Esophagus mucosa (tissue), 1 donor: ENCODE measurements around the gene FZD7. TPM values are rescaled to one million over a fixed set of nuclear protein-coding genes. Genes with fewer than 3 reads are reported as not detected.

Experiments used
- ATAC-seq: fragments of 200-7000 bp; cut with Tn5 transposase; one replicate; pipeline ENCODE4 v1.9.1; 2020
- total RNA-seq: library from RNA; stranded (reverse); gene quantifications from one replicate; pipeline ENCODE4 v1.2.4, GENCODE V29; 2023
- donor health status: DM: yes; HTN: yes; CAD: no.

Gene FZD7
- total RNA-seq, 1 donor from 2014 or later = 3.0 TPM

GRCh38 chr2:202069170-202070067 lies 35.8 kb downstream of the FZD7 start:
- no peak for ATAC-seq

- ATAC-seq = no peak
Observed at GRCh38 chr2:202071107-202071506, 37.5 kb downstream of the FZD7 start.

- no peak for ATAC-seq
Observed at GRCh38 chr2:202072226-202072625, 38.6 kb downstream of the FZD7 start.

- ATAC-seq = no peak
Observed at GRCh38 chr2:202072737-202073401, 39.2 kb downstream of the FZD7 start, which contains the start of gene KIAA2012. Gene KIAA2012 (plus strand): TSS chr2:202073255. CDS start chr2:202073628, 373 bp downstream.

- no peak for ATAC-seq
Observed at GRCh38 chr2:202074324-202074723, 40.7 kb downstream of the FZD7 start.

GRCh38 chr2:202079310-202079709 lies 45.7 kb downstream of the FZD7 start:
- peak; percentile 86 for ATAC-seq

- no peak for ATAC-seq
Observed at GRCh38 chr2:202084265-202084664, 50.6 kb downstream of the FZD7 start.

Other genes starting within 250 kb of the FZD7 start
- gene CDK15, start 227.3 kb upstream of the FZD7 start, total RNA-seq = 0.12 TPM
- not detected for gene KIAA2012, start 39.4 kb downstream of the FZD7 start, total RNA-seq
- gene SUMO1, start 204.7 kb downstream of the FZD7 start, total RNA-seq = 58.9 TPM
- gene NOP58, start 231.9 kb downstream of the FZD7 start, total RNA-seq = 48.4 TPM